ENCODE data around the gene ADD2.

ADD2 gene

DNA sequence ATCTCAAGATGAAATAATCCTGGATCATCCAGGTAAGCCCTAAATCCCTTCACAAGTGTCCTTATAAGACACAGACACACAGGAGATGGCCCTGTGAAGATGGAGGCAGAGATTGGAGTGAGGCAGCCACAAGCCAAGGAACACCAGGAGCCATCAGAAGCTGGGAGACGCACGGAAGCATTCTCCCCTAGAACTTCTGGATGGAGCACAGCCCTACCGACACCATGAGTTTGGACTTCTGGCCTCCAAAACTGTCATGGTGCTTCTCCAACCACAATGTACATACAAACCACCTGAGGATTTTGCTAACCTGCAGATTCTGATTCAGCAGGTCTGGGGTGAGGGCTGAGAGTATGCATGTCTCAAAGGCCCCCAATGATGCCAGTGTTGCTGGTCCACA is 42.5 kb downstream of the ADD2 start:
- TF ChIP-seq, protein P1, sequence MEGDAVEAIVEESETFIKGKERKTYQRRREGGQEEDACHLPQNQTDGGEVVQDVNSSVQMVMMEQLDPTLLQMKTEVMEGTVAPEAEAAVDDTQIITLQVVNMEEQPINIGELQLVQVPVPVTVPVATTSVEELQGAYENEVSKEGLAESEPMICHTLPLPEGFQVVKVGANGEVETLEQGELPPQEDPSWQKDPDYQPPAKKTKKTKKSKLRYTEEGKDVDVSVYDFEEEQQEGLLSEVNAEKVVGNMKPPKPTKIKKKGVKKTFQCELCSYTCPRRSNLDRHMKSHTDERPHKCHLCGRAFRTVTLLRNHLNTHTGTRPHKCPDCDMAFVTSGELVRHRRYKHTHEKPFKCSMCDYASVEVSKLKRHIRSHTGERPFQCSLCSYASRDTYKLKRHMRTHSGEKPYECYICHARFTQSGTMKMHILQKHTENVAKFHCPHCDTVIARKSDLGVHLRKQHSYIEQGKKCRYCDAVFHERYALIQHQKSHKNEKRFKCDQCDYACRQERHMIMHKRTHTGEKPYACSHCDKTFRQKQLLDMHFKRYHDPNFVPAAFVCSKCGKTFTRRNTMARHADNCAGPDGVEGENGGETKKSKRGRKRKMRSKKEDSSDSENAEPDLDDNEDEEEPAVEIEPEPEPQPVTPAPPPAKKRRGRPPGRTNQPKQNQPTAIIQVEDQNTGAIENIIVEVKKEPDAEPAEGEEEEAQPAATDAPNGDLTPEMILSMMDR (conservative IDR thresholded peaks at IDR 0.05; ENCODE audit: low read depth, low read length): no peak

DNA sequence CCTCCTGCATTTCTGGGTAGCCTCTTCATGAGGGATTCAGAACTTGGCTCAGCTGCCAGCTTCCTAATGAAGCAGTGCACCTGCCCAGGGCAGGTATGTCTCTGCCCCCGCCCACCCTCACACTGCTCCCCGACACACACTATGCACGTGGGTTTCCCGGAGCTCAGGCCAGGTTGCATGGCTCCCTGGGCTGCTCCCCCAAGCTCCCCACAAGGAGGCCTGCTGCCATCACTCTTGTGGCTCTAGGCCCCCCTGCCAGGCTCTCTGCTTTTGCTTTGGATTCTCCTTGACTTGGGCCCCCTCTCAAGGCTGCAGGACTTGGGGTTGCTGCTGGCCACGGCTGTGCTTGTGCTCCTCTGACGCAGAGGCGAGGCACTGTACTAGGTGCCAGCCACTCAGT is 43.6 kb downstream of the ADD2 start:
- DNase-seq (ENCODE audit: low read depth): no peak
- no peak overlapping the region for H3K4me3 ChIP-seq (ENCODE audit: low read depth, low read length)
- TF ChIP-seq, protein P1 (conservative IDR thresholded peaks at IDR 0.05; ENCODE audit: low read depth, low read length): no peak

More for the DNA sequence above, 42.5 kb downstream of the ADD2 start:
- no peak for DNase-seq (ENCODE audit: low read depth)
- H3K4me3 ChIP-seq (ENCODE audit: low read depth, low read length): no peak overlapping the region

DNA sequence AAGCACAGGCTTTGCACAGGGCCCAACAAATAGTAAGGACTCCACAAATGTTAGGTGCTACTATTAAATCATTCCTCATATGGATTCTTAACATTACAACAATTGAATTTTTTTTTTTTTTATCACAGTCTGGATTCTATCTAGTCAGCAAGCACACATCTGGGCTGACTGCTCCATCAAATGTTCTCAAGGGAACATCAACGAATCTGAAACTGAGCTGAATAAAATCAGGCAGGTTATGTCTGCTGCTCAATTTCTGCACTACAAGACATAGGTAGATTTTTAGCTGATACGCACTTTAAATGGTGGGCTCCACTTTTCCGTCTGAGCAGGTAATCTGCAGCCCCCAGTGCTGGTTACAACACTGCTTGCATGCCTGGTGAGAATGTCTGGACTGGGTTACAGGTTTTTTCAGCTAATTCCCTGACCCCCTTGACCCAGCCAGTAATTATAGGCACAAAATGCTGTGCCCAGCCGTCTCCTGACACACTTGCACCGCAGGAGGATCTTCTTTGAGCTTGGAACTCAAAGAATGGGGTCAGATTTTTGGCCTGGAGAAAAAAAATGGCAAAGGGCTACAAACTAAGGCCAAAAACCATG is 44.6 kb downstream of the ADD2 start:
- H3K4me3 ChIP-seq (ENCODE audit: low read depth, low read length): no peak overlapping the region
- TF ChIP-seq, protein P1 (conservative IDR thresholded peaks at IDR 0.05; ENCODE audit: low read depth, low read length): no peak
- DNase-seq (ENCODE audit: low read depth): no peak

DNA sequence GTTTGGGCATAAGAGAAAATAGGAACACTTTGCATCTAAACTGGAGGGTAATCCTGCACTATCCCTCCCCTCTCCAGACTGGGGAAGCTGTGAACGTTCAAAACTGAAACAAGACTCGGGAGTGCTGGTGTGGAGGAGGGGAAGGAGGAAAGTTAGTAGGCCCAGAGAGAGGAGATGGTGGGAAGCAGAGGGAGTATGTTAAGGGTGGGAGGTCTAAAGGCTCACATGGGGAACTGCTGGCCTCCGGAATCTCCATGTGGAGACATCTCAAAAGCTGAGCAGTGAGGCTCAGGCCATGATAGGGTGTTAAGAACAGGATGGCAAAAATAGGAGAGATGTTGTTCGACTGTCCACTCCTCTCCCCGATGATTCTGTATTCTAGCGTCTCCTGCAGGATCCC is 47.9 kb downstream of the ADD2 start:
- DNase-seq (ENCODE audit: low read depth): no peak
- TF ChIP-seq, protein P1 (conservative IDR thresholded peaks at IDR 0.05; ENCODE audit: low read depth, low read length): no peak

DNA sequence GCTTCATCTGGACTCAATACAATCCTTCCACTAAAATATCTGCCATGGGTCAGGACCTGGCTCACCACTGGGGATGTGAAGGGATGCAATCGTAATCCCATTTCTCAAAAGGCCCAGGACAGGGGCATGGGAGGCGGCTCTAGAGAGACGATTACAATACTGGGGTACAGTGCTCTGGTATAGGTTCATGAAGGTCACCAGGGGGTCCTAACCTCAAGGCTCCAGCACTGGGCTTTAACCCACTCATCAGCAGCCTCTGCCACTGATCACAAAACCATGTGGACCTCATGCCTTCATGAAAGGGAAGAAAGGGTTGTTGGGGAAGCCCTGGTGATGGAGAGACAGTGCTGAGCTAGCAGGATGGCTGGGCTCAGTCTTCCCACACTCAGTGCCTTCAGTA is 48.8 kb downstream of the ADD2 start:
- no peak for DNase-seq (ENCODE audit: low read depth)
- TF ChIP-seq, protein P1 (conservative IDR thresholded peaks at IDR 0.05; ENCODE audit: low read depth, low read length): no peak
- no peak overlapping the region for H3K4me3 ChIP-seq (ENCODE audit: low read depth, low read length)

More for the DNA sequence above, 47.9 kb downstream of the ADD2 start:
- no peak overlapping the region for H3K4me3 ChIP-seq (ENCODE audit: low read depth, low read length)

DNA sequence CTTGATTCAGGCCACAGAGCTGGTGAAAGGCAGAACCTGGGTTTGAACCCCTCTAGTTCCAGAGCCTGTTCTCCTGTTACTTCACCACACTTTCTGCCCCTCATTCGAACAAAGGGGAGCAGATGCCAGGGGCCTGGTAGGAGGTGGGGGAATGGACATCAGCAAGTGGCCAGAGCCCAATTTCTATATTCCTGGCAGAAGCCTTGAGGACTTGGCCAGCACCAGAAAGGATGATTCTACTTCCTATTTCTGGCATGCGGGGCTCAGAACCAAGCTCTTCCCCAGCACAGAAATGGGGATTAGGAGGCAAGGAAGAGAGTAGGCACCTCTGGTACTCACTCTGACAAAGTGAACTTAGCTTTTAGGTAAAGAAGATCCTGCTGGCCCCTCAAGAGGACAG is 49.3 kb downstream of the ADD2 start:
- no peak for DNase-seq (ENCODE audit: low read depth)
- no peak overlapping the region for H3K4me3 ChIP-seq (ENCODE audit: low read depth, low read length)
- TF ChIP-seq, protein P1 (conservative IDR thresholded peaks at IDR 0.05; ENCODE audit: low read depth, low read length): no peak

DNA sequence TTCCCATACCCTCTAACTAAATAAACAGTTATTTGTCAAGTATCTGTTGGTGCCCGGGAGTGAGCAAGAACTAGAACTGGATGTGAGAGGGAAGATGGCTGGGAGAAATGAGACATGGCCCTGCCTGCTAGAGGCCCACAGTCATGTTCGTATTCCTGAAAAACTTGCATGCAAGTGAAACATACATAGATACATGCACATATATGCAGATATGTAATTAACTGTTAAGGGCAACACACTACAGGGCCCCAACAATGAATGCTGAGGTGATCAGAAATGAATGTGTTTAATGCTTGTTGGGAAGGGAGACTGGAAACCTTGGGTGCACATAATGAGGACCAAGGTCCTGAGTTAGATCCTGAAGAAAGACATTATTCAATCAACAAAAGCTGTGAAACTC is 49.8 kb downstream of the ADD2 start:
- no peak for DNase-seq (ENCODE audit: low read depth)
- TF ChIP-seq, protein P1 (conservative IDR thresholded peaks at IDR 0.05; ENCODE audit: low read depth, low read length): no peak
- no peak overlapping the region for H3K4me3 ChIP-seq (ENCODE audit: low read depth, low read length)

Data from choroid plexus epithelial cell (primary cell).